ENCODE results near the gene TF.

The TF gene

GRCh38 chr3:133834621-133835417 lies 88.6 kb downstream of the TF start:
- no peak for DNase-seq (ENCODE audit: low read depth, low spot score)

- DNase-seq (ENCODE audit: low read depth, low spot score) = no peak
These were observed 89.2 kb downstream of the TF start for GRCh38 chr3:133835418-133835743.

GRCh38 chr3:133835961-133836360 lies 89.8 kb downstream of the TF start:
- DNase-seq (ENCODE audit: low read depth, low spot score) = no peak

GRCh38 chr3:133836497-133837158 lies 90.4 kb downstream of the TF start:
- DNase-seq (ENCODE audit: low read depth, low spot score) = no peak

GRCh38 chr3:133837487-133838295 lies 91.5 kb downstream of the TF start:
- DNase-seq (ENCODE audit: low read depth, low spot score) = no peak

- DNase-seq (ENCODE audit: low read depth, low spot score) = no peak
These were observed 92.2 kb downstream of the TF start for GRCh38 chr3:133838296-133838789.

- no peak for DNase-seq (ENCODE audit: low read depth, low spot score)
These were observed 93.0 kb downstream of the TF start for GRCh38 chr3:133838916-133839800.

- DNase-seq (ENCODE audit: low read depth, low spot score) = no peak
These were observed 94.0 kb downstream of the TF start for GRCh38 chr3:133840055-133840737.

- no peak for DNase-seq (ENCODE audit: low read depth, low spot score)
These were observed 94.6 kb downstream of the TF start for GRCh38 chr3:133840767-133841166.

GRCh38 chr3:133841196-133841595 lies 95.0 kb downstream of the TF start:
- DNase-seq (ENCODE audit: low read depth, low spot score) = no peak

GRCh38 chr3:133842158-133842557 lies 96.0 kb downstream of the TF start:
- DNase-seq (ENCODE audit: low read depth, low spot score) = no peak

- peak; percentile 17 for DNase-seq (ENCODE audit: low read depth, low spot score)
These were observed 97.4 kb downstream of the TF start for GRCh38 chr3:133843634-133844033.

- no peak for DNase-seq (ENCODE audit: low read depth, low spot score)
These were observed 98.9 kb downstream of the TF start for GRCh38 chr3:133845127-133845526.
